SKM-1 (cell line): ENCODE data around the gene LHX8.
"Not testable (repeated sequence)": the region's sequence is repeated elsewhere in the genome, so short reads cannot be mapped to it uniquely, and the experiment has no call there.

Source experiments
- DNase-seq: peaks from one replicate; lab custom pipeline; 2025; ENCODE audit not compliant: unreplicated experiment; lab: John Stamatoyannopoulos, UW

The LHX8 gene

GRCh38 chr1:75133750-75134646, at the start of gene LHX8:
TSS of gene LHX8 (plus strand) at chr1:75134388. CDS start at chr1:75136615, 2,227 bp downstream.
- no peak for DNase-seq

GRCh38 chr1:75085931-75086330, 48.3 kb upstream of the LHX8 start:
- no peak for DNase-seq

DNA sequence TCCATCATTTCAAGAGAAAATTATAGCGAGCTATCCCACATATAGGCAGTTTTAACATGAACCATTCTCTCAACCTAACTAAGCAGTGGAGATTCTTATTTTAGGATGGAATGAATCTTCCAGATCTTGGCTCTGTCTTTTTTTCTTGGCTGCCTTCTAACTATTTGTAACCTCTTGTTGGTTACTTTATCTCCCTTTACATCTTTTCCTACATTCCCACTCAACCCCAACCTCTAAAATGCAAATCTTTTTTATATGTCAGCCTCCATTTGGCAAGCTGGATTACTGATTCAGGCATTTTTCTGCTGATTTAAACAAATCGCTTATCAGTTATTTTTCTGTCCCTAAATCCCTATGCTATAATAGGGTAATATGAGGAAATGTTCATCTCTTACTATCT, 46.9 kb upstream of the LHX8 start:
- no peak for DNase-seq

- DNase-seq = no peak
These were observed 42.0 kb upstream of the LHX8 start for GRCh38 chr1:75092141-75092540.

DNA sequence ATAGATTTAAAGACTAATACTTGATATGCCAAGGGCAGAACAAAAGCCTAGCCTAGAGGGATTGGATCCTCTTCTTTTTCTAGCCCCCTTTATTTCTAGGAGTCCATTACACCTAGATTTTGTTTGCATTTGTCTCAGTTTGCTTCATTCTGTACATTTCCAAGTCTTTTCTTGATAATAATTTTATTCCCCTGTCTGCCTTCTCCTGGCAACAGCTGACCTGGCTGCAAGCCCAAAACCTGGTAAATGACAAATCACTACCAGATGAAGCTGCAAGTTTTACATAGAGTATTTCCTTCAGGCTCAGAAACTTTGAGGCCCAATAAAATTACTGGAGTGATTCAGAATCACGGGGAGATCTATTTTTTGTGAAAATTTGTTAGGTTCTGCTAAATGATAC, 36.5 kb upstream of the LHX8 start:
- DNase-seq = no peak

- DNase-seq = no peak
These were observed 34.6 kb upstream of the LHX8 start for GRCh38 chr1:75099581-75099980.

- no peak for DNase-seq
These were observed 33.6 kb upstream of the LHX8 start for GRCh38 chr1:75100481-75101092.

DNA sequence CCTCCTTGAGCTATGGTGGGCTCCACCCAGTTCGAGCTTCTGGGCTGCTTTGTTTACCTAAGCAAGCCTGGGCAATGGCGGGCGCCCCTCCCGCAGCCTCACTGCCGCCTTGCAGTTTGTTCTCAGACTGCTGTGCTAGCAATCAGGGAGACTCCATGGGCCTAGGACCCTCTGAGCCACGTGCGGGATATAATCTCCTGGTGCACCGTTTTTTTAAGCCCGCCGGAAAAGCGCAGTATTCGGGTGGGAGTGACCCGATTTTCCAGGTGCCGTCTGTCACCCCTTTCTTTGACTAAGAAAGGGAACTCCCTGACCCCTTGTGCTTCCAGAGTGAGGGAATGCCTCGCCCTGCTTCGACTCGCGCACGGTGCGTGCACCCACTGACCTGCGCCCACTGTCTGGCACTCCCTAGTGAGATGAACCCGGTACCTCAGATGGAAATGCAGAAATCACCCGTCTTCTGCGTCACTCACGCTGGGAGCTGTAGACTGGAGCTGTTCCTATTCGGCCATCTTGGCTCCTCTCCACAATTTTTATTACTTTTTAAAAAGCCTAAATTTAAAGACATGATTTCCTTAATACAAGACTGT, 21.7 kb upstream of the LHX8 start:
- not testable (repeated sequence) for DNase-seq

DNA sequence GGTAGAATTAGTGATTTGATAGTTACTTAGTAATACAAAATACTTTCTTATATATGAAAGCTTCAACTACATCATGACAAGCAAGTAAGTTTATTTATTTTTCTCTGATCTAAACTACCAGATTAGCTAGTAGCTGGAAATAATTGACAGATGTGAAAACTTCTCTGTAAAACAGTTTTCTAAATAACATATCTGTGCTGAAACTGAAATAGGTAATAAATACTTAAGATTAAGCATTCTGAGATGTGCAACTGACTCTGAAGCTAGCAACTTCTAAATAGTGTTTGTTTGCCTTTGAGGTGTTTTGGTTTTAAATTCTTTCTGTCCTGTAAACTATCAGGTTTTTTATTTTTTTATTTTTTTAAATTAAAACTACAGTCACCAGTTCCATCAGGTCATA, 18.5 kb upstream of the LHX8 start:
- DNase-seq = no peak

- DNase-seq = no peak
These were observed 10.4 kb upstream of the LHX8 start for GRCh38 chr1:75123756-75124155.

- no peak for DNase-seq
These were observed 9.7 kb upstream of the LHX8 start for GRCh38 chr1:75124510-75124909.

GRCh38 chr1:75125161-75125726, 8.9 kb upstream of the LHX8 start:
- DNase-seq = no peak

DNA sequence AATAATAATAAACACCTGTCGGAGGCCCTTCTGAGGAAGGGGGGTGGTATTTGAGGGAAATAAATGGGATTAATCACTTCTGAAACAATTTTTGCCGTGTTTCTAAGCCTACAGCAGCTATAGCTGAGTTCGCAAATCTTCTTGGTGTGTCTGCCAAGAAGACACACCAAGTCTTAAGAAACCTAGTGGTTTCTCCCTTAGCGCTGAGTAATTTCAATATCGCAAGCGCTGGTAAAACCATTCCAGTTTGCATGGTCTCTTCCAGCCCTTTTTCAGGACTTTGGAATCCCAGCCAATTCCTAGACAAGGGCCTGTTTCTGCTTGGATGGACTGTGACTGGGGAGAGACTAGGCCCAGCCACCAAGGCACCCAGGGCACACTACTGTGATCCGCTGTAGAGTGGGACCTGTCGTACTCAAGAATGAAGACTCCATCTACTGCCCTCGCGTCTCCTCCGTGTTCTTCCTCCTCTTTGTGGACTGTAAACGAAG, 7.5 kb upstream of the LHX8 start:
- no peak for DNase-seq

- no peak for DNase-seq
These were observed 6.1 kb upstream of the LHX8 start for GRCh38 chr1:75127916-75128717.

GRCh38 chr1:75129660-75129982, 4.6 kb upstream of the LHX8 start:
- no peak for DNase-seq

- no peak for DNase-seq
These were observed 4.0 kb upstream of the LHX8 start for GRCh38 chr1:75129983-75130789.

- no peak for DNase-seq
These were observed 3.2 kb upstream of the LHX8 start for GRCh38 chr1:75130865-75131564.

DNA sequence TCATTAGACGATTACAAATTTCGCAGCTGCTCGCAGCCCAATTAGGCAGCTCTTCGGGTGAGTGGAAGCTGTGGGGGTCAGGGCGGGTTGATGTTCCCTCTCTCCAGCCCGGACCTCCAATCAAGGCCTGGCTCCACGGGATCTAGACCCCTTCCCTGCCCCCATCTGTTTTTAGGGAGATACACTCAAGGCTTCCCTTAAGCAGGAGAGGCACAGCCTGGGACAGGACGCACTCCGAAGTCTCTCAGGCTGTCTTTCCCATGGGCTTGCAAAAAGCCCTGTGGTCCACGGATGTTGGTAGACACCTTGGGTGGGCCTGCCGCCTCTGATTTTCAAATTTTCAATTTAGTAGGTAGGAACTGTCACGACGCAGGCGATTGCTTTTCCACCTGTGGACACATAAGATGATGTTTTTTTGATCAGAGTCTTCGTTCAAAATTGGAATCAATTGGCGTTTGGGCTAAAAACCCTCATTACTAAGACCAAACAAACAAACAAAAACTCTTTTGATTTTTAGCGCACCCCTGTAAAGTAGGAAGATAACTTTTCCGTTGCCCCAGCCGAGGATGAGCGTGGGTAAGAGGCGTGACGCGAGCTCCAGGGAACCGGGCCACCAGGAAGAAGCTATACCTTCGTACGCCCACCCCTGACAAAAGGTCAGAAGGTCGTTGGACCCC, 2.5 kb upstream of the LHX8 start:
- no peak for DNase-seq

GRCh38 chr1:75132242-75132811, 1.9 kb upstream of the LHX8 start:
- no peak for DNase-seq
